Ramos (cell line): ENCODE data around the gene PRKG2.

ENCODE experiments used
- in situ Hi-C: fragments of 300-500 bp; cut with MboI; formaldehyde crosslinking; loops from one replicate; pipeline ENCODE4 v1.14.3; 2022; ENCODE audit warnings: low sequenced_read_pairs; ENCODE audit not compliant: unreplicated experiment

The PRKG2 gene

GRCh38 chr4:81113024-81113423, 102.0 kb downstream of the PRKG2 start:
- in situ Hi-C loops, result no loop called here

- in situ Hi-C loops, result no loop called here
Observed at GRCh38 chr4:81109356-81109755, 105.7 kb downstream of the PRKG2 start.

- in situ Hi-C loops, result no loop called here
Observed at GRCh38 chr4:81106150-81106549, 108.9 kb downstream of the PRKG2 start.

GRCh38 chr4:81102107-81102506, 112.9 kb downstream of the PRKG2 start:
- in situ Hi-C loops, result no loop called here

- in situ Hi-C loops, result no loop called here
Observed at GRCh38 chr4:81096566-81096965, 118.5 kb downstream of the PRKG2 start.

- in situ Hi-C loops, result no loop called here
Observed at GRCh38 chr4:81095389-81095788, 119.6 kb downstream of the PRKG2 start.

- in situ Hi-C loops, result no loop called here
Observed at GRCh38 chr4:81093720-81094401, 121.2 kb downstream of the PRKG2 start.

- in situ Hi-C loops, result no loop called here
Observed at GRCh38 chr4:81085979-81086378, 129.0 kb downstream of the PRKG2 start.

- in situ Hi-C loops, result no loop called here
Observed at GRCh38 chr4:81085291-81085690, 129.7 kb downstream of the PRKG2 start.

- in situ Hi-C loops, result no loop called here
Observed at GRCh38 chr4:81084634-81085033, 130.4 kb downstream of the PRKG2 start.

- in situ Hi-C loops, result no loop called here
Observed at GRCh38 chr4:81084029-81084428, 131.0 kb downstream of the PRKG2 start.

- in situ Hi-C loops, result no loop called here
Observed at GRCh38 chr4:81081156-81081555, 133.9 kb downstream of the PRKG2 start.

GRCh38 chr4:81071013-81071412, 144.0 kb downstream of the PRKG2 start:
- in situ Hi-C loops, result loop anchor here (25.0 kb wide), 1 partner anchor 884 kb away; the partner anchor contains the start of gene PRDM8

- in situ Hi-C loops, result loop anchor here (10.0 to 25.0 kb wide), 2 partner anchors 285 to 883 kb away; partner anchors contain the start of gene PRDM8
Observed at GRCh38 chr4:81069706-81070331, 145.2 kb downstream of the PRKG2 start.

- in situ Hi-C loops, result loop anchor here (10.0 to 25.0 kb wide), 2 partner anchors 289 to 878 kb away; partner anchors contain the start of gene PRDM8
Observed at GRCh38 chr4:81065446-81065845, 149.6 kb downstream of the PRKG2 start.

GRCh38 chr4:81062001-81062400, 153.0 kb downstream of the PRKG2 start:
- in situ Hi-C loops, result loop anchor here (10.0 to 25.0 kb wide), 2 partner anchors 293 to 875 kb away; partner anchors contain the start of gene PRDM8

GRCh38 chr4:81061344-81061730, 153.7 kb downstream of the PRKG2 start:
- in situ Hi-C loops, result loop anchor here (10.0 to 25.0 kb wide), 2 partner anchors 293 to 874 kb away; partner anchors contain the start of gene PRDM8

- in situ Hi-C loops, result loop anchor here (10.0 to 25.0 kb wide), 2 partner anchors 294 to 873 kb away; partner anchors contain the start of gene PRDM8
Observed at GRCh38 chr4:81060587-81061343, 154.3 kb downstream of the PRKG2 start.

- in situ Hi-C loops, result loop anchor here (25.0 kb wide), 1 partner anchor 871 kb away; the partner anchor contains the start of gene PRDM8
Observed at GRCh38 chr4:81058621-81059020, 156.4 kb downstream of the PRKG2 start.
